Measurements from ENCODE around the gene CSNK1D. TPM values are rescaled to one million over a fixed set of nuclear protein-coding genes. Genes with fewer than 3 reads are reported as not detected.

The CSNK1D gene
- total RNA-seq, 1 experiment from 2014 or later = 111 TPM

DNA sequence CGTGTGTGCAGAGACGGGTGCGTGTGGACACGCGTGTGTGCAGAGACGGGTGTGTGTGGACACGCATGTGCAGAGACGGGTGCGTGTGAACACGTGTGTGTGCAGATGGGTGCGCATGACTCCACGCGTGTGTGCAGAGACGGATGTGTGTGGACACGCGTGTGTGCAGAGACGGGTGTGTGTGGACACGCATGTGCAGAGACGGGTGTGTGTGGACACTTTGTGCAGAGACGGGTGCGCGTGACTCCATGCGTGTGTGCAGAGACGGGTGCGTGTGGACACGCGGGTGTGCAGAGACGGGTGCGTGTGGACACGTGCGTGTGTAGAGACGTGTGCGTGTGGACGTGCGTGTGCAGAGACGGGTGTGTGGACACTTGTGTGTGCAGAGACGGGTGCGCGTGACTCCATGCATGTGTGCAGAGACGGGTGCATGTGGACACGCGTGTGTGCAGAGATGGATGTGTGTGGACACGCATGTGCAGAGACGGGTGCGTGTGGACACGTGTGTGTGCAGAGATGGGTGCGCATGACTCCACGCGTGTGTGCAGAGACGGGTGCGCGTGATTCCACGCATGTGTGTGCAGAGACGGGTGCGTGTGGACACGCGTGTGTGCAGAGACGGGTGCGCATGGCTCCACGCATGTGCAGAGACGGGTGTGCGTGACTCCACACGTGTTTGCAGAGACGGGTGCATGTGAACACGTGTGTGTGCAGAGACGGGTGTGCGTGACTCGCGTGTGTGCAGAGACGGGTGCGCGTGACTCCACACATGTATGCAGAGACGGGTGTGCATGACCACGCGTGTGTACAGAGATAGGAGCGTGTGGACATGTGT is 45.5 kb upstream of the CSNK1D start:
- no peak overlapping the region for H3K27ac Mint-ChIP-seq
- DNase-seq (ENCODE audit: low spot score) (no peak), ATAC-seq (no peak)
- ChIA-PET POLR2A (no interaction called here), CTCF (no interaction called here)
- no peaks in the 10 kb centered on the region for H3K9me3 Mint-ChIP-seq
- no peak overlapping the region for H3K4me3 Mint-ChIP-seq
- H3K4me1 Mint-ChIP-seq = peaks cover 5% of the 10 kb centered on the region
- TF ChIP-seq CREM (CRISPR knock-in tag; IDR thresholded peaks at IDR 0.05) (no peak), ATF1 (CRISPR knock-in tag; IDR thresholded peaks at IDR 0.05) (no peak), NR2C2 (CRISPR knock-in tag; IDR thresholded peaks at IDR 0.05) (no peak; the same call in 1 of the 2 replicates), NFATC4 (CRISPR knock-in tag; IDR thresholded peaks at IDR 0.05) (no peak), STAT6 (CRISPR knock-in tag; conservative IDR thresholded peaks at IDR 0.05; ENCODE audit: low read depth) (no peak), GTF2I (CRISPR knock-in tag; conservative IDR thresholded peaks at IDR 0.05) (no peak), FOXJ3 (CRISPR knock-in tag; IDR thresholded peaks at IDR 0.05; ENCODE audit: borderline replicate concordance) (no peak), MYBL2 (CRISPR knock-in tag; IDR thresholded peaks at IDR 0.05) (no peak)
- TF ChIP-seq, protein P1, sequence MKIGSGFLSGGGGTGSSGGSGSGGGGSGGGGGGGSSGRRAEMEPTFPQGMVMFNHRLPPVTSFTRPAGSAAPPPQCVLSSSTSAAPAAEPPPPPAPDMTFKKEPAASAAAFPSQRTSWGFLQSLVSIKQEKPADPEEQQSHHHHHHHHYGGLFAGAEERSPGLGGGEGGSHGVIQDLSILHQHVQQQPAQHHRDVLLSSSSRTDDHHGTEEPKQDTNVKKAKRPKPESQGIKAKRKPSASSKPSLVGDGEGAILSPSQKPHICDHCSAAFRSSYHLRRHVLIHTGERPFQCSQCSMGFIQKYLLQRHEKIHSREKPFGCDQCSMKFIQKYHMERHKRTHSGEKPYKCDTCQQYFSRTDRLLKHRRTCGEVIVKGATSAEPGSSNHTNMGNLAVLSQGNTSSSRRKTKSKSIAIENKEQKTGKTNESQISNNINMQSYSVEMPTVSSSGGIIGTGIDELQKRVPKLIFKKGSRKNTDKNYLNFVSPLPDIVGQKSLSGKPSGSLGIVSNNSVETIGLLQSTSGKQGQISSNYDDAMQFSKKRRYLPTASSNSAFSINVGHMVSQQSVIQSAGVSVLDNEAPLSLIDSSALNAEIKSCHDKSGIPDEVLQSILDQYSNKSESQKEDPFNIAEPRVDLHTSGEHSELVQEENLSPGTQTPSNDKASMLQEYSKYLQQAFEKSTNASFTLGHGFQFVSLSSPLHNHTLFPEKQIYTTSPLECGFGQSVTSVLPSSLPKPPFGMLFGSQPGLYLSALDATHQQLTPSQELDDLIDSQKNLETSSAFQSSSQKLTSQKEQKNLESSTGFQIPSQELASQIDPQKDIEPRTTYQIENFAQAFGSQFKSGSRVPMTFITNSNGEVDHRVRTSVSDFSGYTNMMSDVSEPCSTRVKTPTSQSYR (CRISPR knock-in tag; IDR thresholded peaks at IDR 0.05) = no peak
- 0 out of 2 replicates have a peak, but pooled peaks cover 5% of the 10 kb centered on the region for H3K27me3 Mint-ChIP-seq (ENCODE audit: low read depth)
- no peaks in the 10 kb centered on the region for H3K36me3 Mint-ChIP-seq

DNA sequence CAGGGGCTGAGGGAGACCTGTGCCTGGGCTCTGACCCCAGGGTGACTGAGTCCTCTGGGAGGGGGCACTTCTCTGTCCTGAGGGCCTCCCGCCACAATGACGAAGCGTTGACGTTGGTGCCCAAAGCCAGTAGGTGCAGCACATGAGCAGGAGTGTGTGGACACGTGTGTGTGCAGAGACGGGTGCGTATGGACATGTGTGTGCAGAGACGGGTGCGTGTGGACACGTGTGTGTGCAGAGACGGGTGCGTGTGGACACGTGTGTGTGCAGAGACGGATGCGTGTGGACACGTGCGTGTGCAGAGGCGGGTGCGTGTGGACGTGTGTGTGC is 44.6 kb upstream of the CSNK1D start:
- 0 out of 2 replicates have a peak, but pooled peaks cover 5% of the 10 kb centered on the region for H3K27me3 Mint-ChIP-seq (ENCODE audit: low read depth)
- ChIA-PET CTCF (interaction anchor here (2.2 kb wide), 1 partner anchor 81 kb away, joined by 9 read pairs; no protein-coding TSS in a partner anchor), POLR2A (no interaction called here)
- peaks cover 5% of the 10 kb centered on the region for H3K4me1 Mint-ChIP-seq
- no peak overlapping the region for H3K27ac Mint-ChIP-seq
- ATAC-seq (no peak), DNase-seq (ENCODE audit: low spot score) (no peak)
- TF ChIP-seq GTF2I (CRISPR knock-in tag; conservative IDR thresholded peaks at IDR 0.05) = no peak
- TF ChIP-seq FOXK1 (CRISPR knock-in tag; IDR thresholded peaks at IDR 0.05) = no peak
- TF ChIP-seq, protein P2, sequence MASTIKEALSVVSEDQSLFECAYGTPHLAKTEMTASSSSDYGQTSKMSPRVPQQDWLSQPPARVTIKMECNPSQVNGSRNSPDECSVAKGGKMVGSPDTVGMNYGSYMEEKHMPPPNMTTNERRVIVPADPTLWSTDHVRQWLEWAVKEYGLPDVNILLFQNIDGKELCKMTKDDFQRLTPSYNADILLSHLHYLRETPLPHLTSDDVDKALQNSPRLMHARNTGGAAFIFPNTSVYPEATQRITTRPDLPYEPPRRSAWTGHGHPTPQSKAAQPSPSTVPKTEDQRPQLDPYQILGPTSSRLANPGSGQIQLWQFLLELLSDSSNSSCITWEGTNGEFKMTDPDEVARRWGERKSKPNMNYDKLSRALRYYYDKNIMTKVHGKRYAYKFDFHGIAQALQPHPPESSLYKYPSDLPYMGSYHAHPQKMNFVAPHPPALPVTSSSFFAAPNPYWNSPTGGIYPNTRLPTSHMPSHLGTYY (CRISPR knock-in tag; IDR thresholded peaks at IDR 0.05) = no peak
- no peak for TF ChIP-seq PRDM15 (CRISPR knock-in tag; IDR thresholded peaks at IDR 0.05)
- TF ChIP-seq E2F4 (CRISPR knock-in tag; IDR thresholded peaks at IDR 0.05; ENCODE audit: borderline replicate concordance, low read depth) = no peak
- no peak for TF ChIP-seq SOX15 (CRISPR knock-in tag; IDR thresholded peaks at IDR 0.05)
- TF ChIP-seq CREB1 (CRISPR knock-in tag; IDR thresholded peaks at IDR 0.05) = no peak
- TF ChIP-seq ZNF317 (CRISPR knock-in tag; IDR thresholded peaks at IDR 0.05; ENCODE audit: borderline replicate concordance, low read depth) = no peak
- TF ChIP-seq USF1 (CRISPR knock-in tag; IDR thresholded peaks at IDR 0.05) = no peak
- TF ChIP-seq IRF2 (CRISPR knock-in tag; IDR thresholded peaks at IDR 0.05; ENCODE audit: borderline replicate concordance, low read depth) = no peak
- no peaks in the 10 kb centered on the region for H3K36me3 Mint-ChIP-seq
- H3K4me3 Mint-ChIP-seq = no peak overlapping the region
- no peaks in the 10 kb centered on the region for H3K9me3 Mint-ChIP-seq
